Measurements from ENCODE around the gene RNF141. TPM values are rescaled to one million over a fixed set of nuclear protein-coding genes. Genes with fewer than 3 reads are reported as not detected.

RNF141 gene
- total RNA-seq, 1 donor from 2014 or later: 76.6 TPM

GRCh38 chr11:10526974-10527918 lies 13.7 kb downstream of the RNF141 start:
- DNase-seq (ENCODE audit: low spot score in 2 of 2) (no peak), FAIRE-seq (no peak)

DNA sequence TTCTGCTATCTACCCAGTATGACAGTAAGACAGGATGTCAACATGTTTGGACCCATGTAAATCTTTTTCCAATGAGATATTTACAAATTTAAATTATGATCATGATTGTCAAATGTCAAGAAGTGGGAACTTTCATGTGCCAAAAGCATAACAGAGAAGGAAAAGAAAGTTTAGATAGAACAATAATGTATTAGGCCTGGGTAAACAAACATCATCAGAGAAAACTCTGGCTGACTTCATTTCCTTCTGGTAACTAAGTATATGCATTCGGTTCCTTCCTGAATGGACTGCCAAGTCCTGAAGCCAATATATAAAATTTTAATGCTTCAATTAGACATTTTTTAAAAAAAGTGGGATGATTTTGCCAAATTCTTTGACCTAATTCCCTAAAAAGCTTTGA lies 16.5 kb downstream of the RNF141 start:
- DNase-seq (ENCODE audit: low spot score in 2 of 2) (no peak), FAIRE-seq (no peak)

- DNase-seq (ENCODE audit: low spot score in 2 of 2): no peak
- no peak for FAIRE-seq
Observed at GRCh38 chr11:10522921-10523320, 18.1 kb downstream of the RNF141 start.

DNA sequence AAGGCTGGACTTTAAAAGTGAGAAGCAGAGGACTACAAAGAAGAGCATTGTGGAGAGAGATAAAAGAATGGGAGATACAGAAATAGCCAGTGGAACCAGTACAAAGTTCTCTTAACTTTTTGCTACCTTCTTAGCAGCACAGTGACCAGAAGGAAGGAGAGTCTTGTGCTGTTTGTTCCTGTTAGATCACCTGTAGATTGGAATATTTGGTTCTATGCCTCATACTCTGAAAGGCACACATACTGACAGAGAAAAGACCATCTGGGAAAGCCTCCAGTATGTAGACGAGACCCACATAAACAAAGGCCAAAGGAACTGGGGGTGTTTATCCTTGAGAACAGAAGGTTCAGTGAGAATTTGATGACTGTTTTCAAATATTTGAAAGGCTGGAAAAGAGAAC lies 18.7 kb downstream of the RNF141 start:
- DNase-seq (ENCODE audit: low spot score in 2 of 2): no peak
- FAIRE-seq: no peak

GRCh38 chr11:10520562-10520961 lies 20.4 kb downstream of the RNF141 start:
- DNase-seq (ENCODE audit: low spot score in 2 of 2) (no peak), FAIRE-seq (no peak)

GRCh38 chr11:10519630-10520029 lies 21.4 kb downstream of the RNF141 start:
- no peak for DNase-seq (ENCODE audit: low spot score in 2 of 2)
- FAIRE-seq: no peak

DNA sequence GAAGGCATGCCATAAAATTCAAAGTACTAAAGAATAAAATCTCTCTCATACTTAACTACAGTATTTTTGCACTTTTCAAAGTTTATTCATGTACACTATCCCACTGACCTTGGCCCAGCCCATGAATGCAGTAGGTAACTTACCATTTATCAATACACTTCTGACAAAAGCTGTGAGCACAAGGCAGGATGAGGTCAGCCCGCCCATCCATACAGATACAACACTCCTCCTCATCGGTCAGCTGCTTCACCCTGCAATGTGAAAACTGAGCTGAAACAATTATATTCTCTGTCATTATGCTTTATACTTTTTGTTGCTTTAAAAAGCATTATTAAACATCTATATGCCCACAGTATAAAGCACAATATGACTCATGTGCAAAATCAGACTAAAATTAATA lies 22.1 kb downstream of the RNF141 start:
- no peak for FAIRE-seq
- DNase-seq (ENCODE audit: low spot score in 2 of 2): no peak

DNA sequence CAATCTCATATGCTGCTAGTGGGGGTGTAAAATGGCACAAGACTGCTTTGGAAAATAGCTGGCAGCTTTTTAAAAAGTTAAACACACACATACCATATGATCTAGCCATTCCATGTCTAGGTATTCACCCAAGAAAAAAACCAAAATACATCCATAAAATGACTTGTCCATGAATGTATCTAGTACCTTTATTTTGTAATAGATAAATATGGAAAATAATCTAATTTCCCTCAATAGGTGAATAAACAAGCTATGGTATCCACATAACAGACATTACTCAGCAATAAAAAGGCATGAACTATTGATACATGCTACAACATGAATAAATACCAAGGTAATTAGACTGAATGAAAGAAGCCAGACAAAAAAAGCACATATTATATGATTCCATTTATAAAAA lies 22.9 kb downstream of the RNF141 start:
- DNase-seq (ENCODE audit: low spot score in 2 of 2): no peak
- no peak for FAIRE-seq

GRCh38 chr11:10515418-10515817 lies 25.6 kb downstream of the RNF141 start:
- no peak for DNase-seq (ENCODE audit: low spot score in 2 of 2)
- no peak for FAIRE-seq

DNA sequence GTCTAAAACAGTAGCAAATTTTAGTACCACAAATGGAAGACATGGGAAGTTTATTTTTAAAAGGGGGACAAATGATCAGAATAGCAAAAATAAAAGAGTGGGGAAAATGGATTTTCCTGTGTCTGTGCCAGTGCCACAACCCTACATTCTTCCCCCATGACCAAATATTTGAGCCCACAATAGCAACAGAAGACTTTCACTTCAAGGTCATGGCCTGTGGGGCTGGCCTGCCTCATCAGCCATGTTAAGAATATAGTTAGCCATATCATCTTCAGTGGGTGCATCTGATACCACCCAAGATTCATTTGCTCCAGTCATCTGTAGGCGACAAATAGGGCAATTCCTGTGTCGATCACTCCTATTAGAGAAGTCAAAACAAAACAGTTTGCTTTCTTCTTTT lies 26.3 kb downstream of the RNF141 start:
- FAIRE-seq (no peak), DNase-seq (ENCODE audit: low spot score in 2 of 2) (no peak)

- no peak for DNase-seq (ENCODE audit: low spot score in 2 of 2)
- FAIRE-seq: no peak
Observed at GRCh38 chr11:10514202-10514601, 26.8 kb downstream of the RNF141 start.

GRCh38 chr11:10511181-10511621 lies 29.8 kb downstream of the RNF141 start:
- FAIRE-seq (no peak), DNase-seq (ENCODE audit: low spot score in 2 of 2) (no peak)

DNA sequence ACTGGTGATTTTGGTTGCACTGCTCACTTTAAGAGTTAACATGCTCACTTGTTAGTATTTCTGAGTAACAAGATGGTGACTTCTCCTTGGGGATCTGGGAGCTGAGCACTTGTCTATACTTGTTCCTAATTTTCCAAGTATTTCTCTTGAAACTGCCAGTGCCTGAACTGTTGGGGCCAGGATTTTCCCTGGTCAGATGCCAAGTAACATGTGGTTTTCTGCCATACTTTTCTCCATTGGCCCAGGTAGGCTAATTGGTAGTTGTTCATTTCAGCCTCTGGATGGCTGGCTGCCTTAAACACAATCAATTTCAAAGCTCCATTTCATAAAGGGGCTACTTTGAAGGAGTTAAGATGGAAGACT lies 35.0 kb downstream of the RNF141 start:
- DNase-seq (ENCODE audit: low spot score in 2 of 2) (no peak), FAIRE-seq (no peak)

GRCh38 chr11:10505278-10506007 lies 35.5 kb downstream of the RNF141 start:
- FAIRE-seq (no peak), DNase-seq (ENCODE audit: low spot score in 2 of 2) (no peak)

GRCh38 chr11:10504490-10504889 lies 36.5 kb downstream of the RNF141 start:
- FAIRE-seq (no peak), DNase-seq (ENCODE audit: low spot score in 2 of 2) (no peak)

- DNase-seq (ENCODE audit: low spot score in 2 of 2): no peak
Observed at GRCh38 chr11:10503777-10504480, 37.1 kb downstream of the RNF141 start.

GRCh38 chr11:10503221-10503620 lies 37.8 kb downstream of the RNF141 start:
- DNase-seq (ENCODE audit: low spot score in 2 of 2): no peak
- no peak for FAIRE-seq

More at GRCh38 chr11:10503777-10504480, 37.1 kb downstream of the RNF141 start:
- FAIRE-seq: no peak

DNA sequence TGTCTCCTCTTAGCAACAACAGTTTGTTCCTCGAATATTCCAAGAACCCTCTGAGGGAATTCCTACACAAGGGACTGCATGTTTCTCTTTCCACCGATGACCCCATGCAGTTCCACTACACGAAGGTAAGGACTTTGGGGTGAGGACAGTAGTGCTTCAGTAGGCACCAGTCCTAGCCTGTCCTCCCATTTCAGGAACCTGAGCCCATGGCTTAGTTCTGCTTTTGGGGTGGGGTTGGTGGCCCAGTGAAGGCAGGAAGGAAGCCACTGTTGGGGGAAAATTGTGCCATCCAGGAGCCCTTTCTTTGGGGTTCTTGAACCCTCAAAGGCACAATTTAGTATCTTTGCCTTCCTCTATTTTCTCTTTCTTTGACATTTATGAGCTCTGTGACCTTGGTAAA lies 38.2 kb downstream of the RNF141 start:
- DNase-seq (ENCODE audit: low spot score in 2 of 2): no peak
- no peak for FAIRE-seq

- DNase-seq (ENCODE audit: low spot score in 2 of 2): no peak
Observed at GRCh38 chr11:10502065-10502680, 38.8 kb downstream of the RNF141 start.

More at GRCh38 chr11:10502065-10502680, 38.8 kb downstream of the RNF141 start:
- no peak for FAIRE-seq

Data from frontal cortex (tissue), 4 donors.